KMS-11 (cell line): ENCODE data around the gene RAET1E.
"Not testable (repeated sequence)": the region's sequence is repeated elsewhere in the genome, so short reads cannot be mapped to it uniquely, and the experiment has no call there.

Source experiments
- H2AFZ ChIP-seq: fragments of 200-600 bp; sonication (generic); 2 replicates; pipeline ENCODE4 v1.6.1; 2016; ENCODE audit warnings: antibody characterized with exemption, mixed run types, low read depth
- H3K27ac ChIP-seq: fragments of 200-600 bp; sonication (generic); 2 replicates; pipeline ENCODE4 v1.6.1; 2016; ENCODE audit warnings: mild to moderate bottlenecking, mixed run types
- H3K27me3 ChIP-seq: fragments of 200-600 bp; sonication (generic); 2 replicates; pipeline ENCODE4 v1.6.1; 2017; ENCODE audit warnings: mild to moderate bottlenecking, low read depth, mixed run types, moderate library complexity; ENCODE audit not compliant: insufficient read depth
- H3K36me3 ChIP-seq: fragments of 200-600 bp; sonication (generic); 2 replicates; pipeline ENCODE4 v1.6.1; 2017; ENCODE audit warnings: mild to moderate bottlenecking, mixed run types; ENCODE audit not compliant: insufficient read depth
- H3K4me1 ChIP-seq: fragments of 200-600 bp; sonication (generic); 2 replicates; pipeline ENCODE4 v1.6.1; 2016; ENCODE audit warnings: mild to moderate bottlenecking, low read depth, mixed run types; ENCODE audit not compliant: poor library complexity, severe bottlenecking
- H3K4me2 ChIP-seq: fragments of 200-600 bp; sonication (generic); 2 replicates; pipeline ENCODE4 v1.7.0; 2016; ENCODE audit warnings: mild to moderate bottlenecking, mixed run types
- H3K4me3 ChIP-seq: fragments of 200-600 bp; sonication (generic); IDR thresholded peaks from 2 replicates; pipeline ENCODE4 v1.6.1; 2017; ENCODE audit warnings: low read depth, low read length, mixed read lengths; ENCODE audit not compliant: insufficient read depth
- H3K79me2 ChIP-seq: fragments of 200-600 bp; sonication (generic); 2 replicates; pipeline ENCODE4 v1.6.1; 2016; ENCODE audit warnings: low read depth, mixed run types; ENCODE audit not compliant: insufficient read depth
- H3K9ac ChIP-seq: fragments of 200-600 bp; sonication (generic); 2 replicates; pipeline ENCODE4 v1.6.1; 2016; ENCODE audit warnings: mild to moderate bottlenecking, mixed run types
- H4K20me1 ChIP-seq: fragments of 200-600 bp; sonication (generic); 2 replicates; pipeline ENCODE4 v1.6.1; 2016; ENCODE audit warnings: mild to moderate bottlenecking, mixed run types; ENCODE audit not compliant: insufficient read depth
- TF ChIP-seq, protein P1 (sequence below): fragments of 200-600 bp; sonication (generic); conservative IDR thresholded peaks from 2 replicates; pipeline ENCODE4 v1.6.1; 2017; ENCODE audit warnings: low read depth, mild to moderate bottlenecking, antibody characterized with exemption, low read length, moderate library complexity, mixed read lengths

The RAET1E gene

DNA sequence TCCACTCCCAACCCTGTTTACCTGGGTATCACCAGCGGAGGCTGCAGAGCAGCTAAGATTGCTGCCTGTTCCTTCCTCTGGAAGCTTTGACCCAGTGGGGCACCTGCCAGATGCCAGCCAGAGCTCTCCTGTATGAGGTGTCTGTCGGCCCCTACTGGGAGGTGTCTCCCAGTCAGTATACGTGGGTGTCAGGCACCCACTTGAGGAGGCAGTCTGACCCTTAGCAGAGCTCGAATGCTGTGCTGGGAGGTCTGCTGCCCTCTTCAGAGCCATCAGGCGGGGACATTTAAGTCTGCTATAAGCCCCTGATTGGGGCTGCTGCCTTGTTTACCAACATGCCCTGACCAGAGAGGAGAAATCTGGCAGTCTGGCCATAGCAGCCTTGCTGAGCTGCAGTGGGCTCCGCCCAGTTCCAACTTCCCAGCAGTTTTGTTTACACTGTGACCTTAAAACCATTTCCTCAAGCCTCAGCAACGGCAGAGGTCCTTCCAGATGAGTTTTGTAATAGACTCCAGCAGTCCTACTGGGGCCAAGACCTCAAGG lies 2.8 kb downstream of the RAET1E start:
- TF ChIP-seq, protein P1, sequence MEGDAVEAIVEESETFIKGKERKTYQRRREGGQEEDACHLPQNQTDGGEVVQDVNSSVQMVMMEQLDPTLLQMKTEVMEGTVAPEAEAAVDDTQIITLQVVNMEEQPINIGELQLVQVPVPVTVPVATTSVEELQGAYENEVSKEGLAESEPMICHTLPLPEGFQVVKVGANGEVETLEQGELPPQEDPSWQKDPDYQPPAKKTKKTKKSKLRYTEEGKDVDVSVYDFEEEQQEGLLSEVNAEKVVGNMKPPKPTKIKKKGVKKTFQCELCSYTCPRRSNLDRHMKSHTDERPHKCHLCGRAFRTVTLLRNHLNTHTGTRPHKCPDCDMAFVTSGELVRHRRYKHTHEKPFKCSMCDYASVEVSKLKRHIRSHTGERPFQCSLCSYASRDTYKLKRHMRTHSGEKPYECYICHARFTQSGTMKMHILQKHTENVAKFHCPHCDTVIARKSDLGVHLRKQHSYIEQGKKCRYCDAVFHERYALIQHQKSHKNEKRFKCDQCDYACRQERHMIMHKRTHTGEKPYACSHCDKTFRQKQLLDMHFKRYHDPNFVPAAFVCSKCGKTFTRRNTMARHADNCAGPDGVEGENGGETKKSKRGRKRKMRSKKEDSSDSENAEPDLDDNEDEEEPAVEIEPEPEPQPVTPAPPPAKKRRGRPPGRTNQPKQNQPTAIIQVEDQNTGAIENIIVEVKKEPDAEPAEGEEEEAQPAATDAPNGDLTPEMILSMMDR, result no peak
- no peaks in the 10 kb centered on the region for H4K20me1 ChIP-seq
- H3K27ac ChIP-seq, result no peak overlapping the region
- H3K36me3 ChIP-seq, result no peaks in the 10 kb centered on the region
- H2AFZ ChIP-seq, result no peak overlapping the region
- H3K79me2 ChIP-seq, result no peaks in the 10 kb centered on the region
- no peaks in the 10 kb centered on the region for H3K27me3 ChIP-seq
- no peak overlapping the region for H3K9ac ChIP-seq
- H3K4me3 ChIP-seq, result no peak overlapping the region
- no peaks in the 10 kb centered on the region for H3K4me1 ChIP-seq
- no peak overlapping the region for H3K4me2 ChIP-seq

DNA sequence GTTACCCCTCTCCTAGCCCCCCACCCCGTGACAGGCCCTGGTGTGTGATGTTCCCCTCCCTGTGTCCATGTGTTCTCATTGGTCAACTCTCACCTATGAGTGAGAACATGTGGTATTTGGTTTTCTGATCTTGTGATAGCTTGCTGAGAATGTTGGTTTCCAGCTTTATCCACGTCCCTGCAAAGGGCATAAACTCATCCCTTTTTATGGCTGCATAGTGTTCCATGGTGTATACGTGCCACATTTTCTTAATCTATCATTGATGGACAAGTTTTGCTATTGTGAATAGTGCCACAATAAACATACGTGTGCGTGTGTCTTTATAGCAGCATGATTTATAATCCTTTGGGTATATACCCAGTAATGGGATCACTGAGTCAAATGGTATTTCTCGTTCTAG lies 6.0 kb downstream of the RAET1E start:
- H2AFZ ChIP-seq, H3K36me3 ChIP-seq, H3K4me2 ChIP-seq, H3K27ac ChIP-seq, H3K4me3 ChIP-seq, H4K20me1 ChIP-seq, H3K27me3 ChIP-seq, H3K79me2 ChIP-seq, H3K4me1 ChIP-seq, H3K9ac ChIP-seq: not testable (repeated sequence)

DNA sequence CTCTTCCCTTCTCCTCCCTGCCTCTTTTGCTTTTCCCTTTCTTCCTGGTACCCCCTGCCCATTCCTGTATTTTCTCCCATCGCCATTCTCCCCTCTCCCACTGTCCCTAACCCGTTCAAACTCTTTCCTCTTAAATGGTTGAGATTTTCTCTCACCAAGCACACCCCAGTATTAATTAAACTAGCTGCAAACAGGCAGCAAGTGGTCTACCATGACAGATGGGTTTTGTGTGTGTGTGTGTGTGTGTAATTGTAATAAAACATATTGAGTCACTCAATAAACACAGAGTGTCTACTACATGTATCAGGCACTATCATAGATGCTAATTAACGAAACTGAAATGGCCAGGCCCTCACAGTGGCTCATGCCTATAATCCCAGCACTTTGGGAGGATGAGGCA lies 6.7 kb downstream of the RAET1E start:
- no peak overlapping the region for H3K4me2 ChIP-seq

DNA sequence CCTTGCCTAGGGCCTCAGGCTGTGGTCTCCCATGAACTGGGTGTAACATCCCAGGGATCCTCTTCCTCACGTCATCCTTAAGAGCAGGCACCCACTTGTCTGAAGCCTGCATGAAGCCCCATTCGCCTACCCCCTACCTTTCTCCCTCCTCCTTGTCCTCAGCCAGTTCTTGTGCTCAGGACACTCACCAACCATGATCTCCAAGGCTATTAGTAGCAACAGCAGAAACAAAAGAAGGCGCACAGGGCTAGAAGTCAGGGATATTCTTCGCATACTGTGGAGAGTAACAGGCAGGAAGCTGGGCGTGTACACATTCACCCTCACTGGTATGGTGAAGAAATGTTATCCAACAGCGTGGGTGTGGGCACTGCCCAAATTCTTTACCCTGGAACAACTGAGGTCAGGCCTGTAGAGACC lies 7.3 kb downstream of the RAET1E start:
- Histone ChIP-seq H3K4me2 (no peak overlapping the region), H4K20me1 (no peaks in the 10 kb centered on the region), H3K9ac (no peak overlapping the region), H3K4me3 (no peak overlapping the region), H3K4me1 (no peaks in the 10 kb centered on the region), H3K27ac (no peak overlapping the region), H2AFZ (no peak overlapping the region), H3K36me3 (no peaks in the 10 kb centered on the region), H3K79me2 (no peaks in the 10 kb centered on the region), H3K27me3 (no peaks in the 10 kb centered on the region)
- TF ChIP-seq, protein P1, result no peak

More for the DNA sequence above, 6.7 kb downstream of the RAET1E start:
- H3K79me2 ChIP-seq, result no peaks in the 10 kb centered on the region
- no peaks in the 10 kb centered on the region for H3K4me1 ChIP-seq
- H3K27me3 ChIP-seq, result no peaks in the 10 kb centered on the region
- H2AFZ ChIP-seq, result no peak overlapping the region
- H3K9ac ChIP-seq, result no peak overlapping the region
- no peaks in the 10 kb centered on the region for H3K36me3 ChIP-seq
- H3K4me3 ChIP-seq, result no peak overlapping the region
- no peaks in the 10 kb centered on the region for H4K20me1 ChIP-seq
- no peak overlapping the region for H3K27ac ChIP-seq
- TF ChIP-seq, protein P1, result no peak

- TF ChIP-seq, protein P1, result no peak
- Histone ChIP-seq H3K4me3 (no peak overlapping the region), H2AFZ (no peak overlapping the region), H4K20me1 (no peaks in the 10 kb centered on the region), H3K4me1 (no peaks in the 10 kb centered on the region), H3K27ac (no peak overlapping the region), H3K27me3 (no peaks in the 10 kb centered on the region), H3K4me2 (no peak overlapping the region), H3K36me3 (no peaks in the 10 kb centered on the region), H3K79me2 (no peaks in the 10 kb centered on the region), H3K9ac (no peak overlapping the region)
Observed at GRCh38 chr6:149889326-149889725, 8.6 kb downstream of the RAET1E start.
